Mesothelial cell of epicardium (in vitro differentiated cells): ENCODE data around the gene NDC80. TPM values are rescaled to one million over a fixed set of nuclear protein-coding genes. Genes with fewer than 3 reads are reported as not detected.
A peak's percentile ranks its signal among the peaks of the same experiment; 100 is the strongest.

Source experiments
- DNase-seq, 2 experiments: peaks; one replicate each; pipeline ENCODE4 v3.0.0; 2021; ENCODE audit warnings: low spot score in 2 of 2; ENCODE audit not compliant: unreplicated experiment in 2 of 2
- H3K27ac Mint-ChIP-seq: 2 replicates; pipeline ENCODE4 v1.8.0; 2021; ENCODE audit warnings: mixed read lengths
- H3K27me3 Mint-ChIP-seq: 2 replicates; pipeline ENCODE4 v1.8.0; 2021; ENCODE audit warnings: low read depth, mixed read lengths
- H3K36me3 Mint-ChIP-seq: 2 replicates; pipeline ENCODE4 v1.8.0; 2021; ENCODE audit warnings: mixed read lengths
- H3K4me1 Mint-ChIP-seq: 2 replicates; pipeline ENCODE4 v1.8.0; 2021; ENCODE audit warnings: mixed read lengths
- H3K4me3 Mint-ChIP-seq: 2 replicates; pipeline ENCODE4 v1.8.0; 2021; ENCODE audit warnings: mild to moderate bottlenecking, moderate library complexity, mixed read lengths
- H3K9me3 Mint-ChIP-seq: 2 replicates; pipeline ENCODE4 v1.8.0; 2021; ENCODE audit warnings: mixed read lengths
- total RNA-seq: library from RNA; stranded (reverse); gene quantifications from 3 replicates; pipeline ENCODE4 v1.2.1, GENCODE V29; 2021
- TF ChIP-seq, protein P1 (sequence below): fragments of 200-600 bp; sonication (generic); IDR thresholded peaks from one replicate; pipeline ENCODE4 v1.5.0; 2021; ENCODE audit warnings: antibody characterized with exemption; ENCODE audit not compliant: unreplicated experiment

Gene NDC80
- total RNA-seq, 1 donor from 2014 or later, result 13.4 TPM

DNA sequence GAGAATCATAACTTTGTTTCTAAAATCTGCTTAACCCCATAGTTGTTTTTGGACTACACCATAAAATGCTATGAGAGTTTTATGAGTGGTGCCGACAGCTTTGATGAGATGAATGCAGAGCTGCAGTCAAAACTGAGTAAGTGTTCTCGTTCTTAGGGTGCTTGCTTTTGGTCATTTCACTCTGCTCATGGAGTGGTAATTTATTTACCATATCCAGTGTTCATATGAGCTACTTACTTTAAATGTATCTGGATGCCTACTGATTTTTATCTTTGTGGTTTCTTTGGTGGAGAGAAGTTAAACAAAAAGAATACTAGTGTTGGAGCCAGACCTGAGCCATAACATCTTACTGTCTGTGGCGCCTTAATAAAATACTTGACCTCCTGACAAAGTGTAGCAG, 16.4 kb downstream of the NDC80 start:
- Mint-ChIP-seq H3K4me1 (no peaks in the 10 kb centered on the region), H3K27me3 (no peaks in the 10 kb centered on the region), H3K4me3 (no peak overlapping the region), H3K27ac (no peak overlapping the region), H3K36me3 (peaks cover 4% of the 10 kb centered on the region), H3K9me3 (no peaks in the 10 kb centered on the region)
- TF ChIP-seq, protein P1, sequence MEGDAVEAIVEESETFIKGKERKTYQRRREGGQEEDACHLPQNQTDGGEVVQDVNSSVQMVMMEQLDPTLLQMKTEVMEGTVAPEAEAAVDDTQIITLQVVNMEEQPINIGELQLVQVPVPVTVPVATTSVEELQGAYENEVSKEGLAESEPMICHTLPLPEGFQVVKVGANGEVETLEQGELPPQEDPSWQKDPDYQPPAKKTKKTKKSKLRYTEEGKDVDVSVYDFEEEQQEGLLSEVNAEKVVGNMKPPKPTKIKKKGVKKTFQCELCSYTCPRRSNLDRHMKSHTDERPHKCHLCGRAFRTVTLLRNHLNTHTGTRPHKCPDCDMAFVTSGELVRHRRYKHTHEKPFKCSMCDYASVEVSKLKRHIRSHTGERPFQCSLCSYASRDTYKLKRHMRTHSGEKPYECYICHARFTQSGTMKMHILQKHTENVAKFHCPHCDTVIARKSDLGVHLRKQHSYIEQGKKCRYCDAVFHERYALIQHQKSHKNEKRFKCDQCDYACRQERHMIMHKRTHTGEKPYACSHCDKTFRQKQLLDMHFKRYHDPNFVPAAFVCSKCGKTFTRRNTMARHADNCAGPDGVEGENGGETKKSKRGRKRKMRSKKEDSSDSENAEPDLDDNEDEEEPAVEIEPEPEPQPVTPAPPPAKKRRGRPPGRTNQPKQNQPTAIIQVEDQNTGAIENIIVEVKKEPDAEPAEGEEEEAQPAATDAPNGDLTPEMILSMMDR, result no peak
- DNase-seq, result no peak

- TF ChIP-seq, protein P1, result no peak
- DNase-seq, result no peak
- no peak overlapping the region for H3K4me3 Mint-ChIP-seq
- peak overlapping the region; percentile 1 for H3K27ac Mint-ChIP-seq
- peaks cover 3% of the 10 kb centered on the region for H3K36me3 Mint-ChIP-seq
- no peaks in the 10 kb centered on the region for H3K4me1 Mint-ChIP-seq
- no peaks in the 10 kb centered on the region for H3K27me3 Mint-ChIP-seq
- no peaks in the 10 kb centered on the region for H3K9me3 Mint-ChIP-seq
Observed at GRCh38 chr18:2588666-2589344, 17.4 kb downstream of the NDC80 start.

GRCh38 chr18:2589345-2590068, 18.1 kb downstream of the NDC80 start:
- DNase-seq, result no peak
- peaks cover 3% of the 10 kb centered on the region for H3K36me3 Mint-ChIP-seq
- H3K27ac Mint-ChIP-seq, result no peak overlapping the region
- no peak overlapping the region for H3K4me3 Mint-ChIP-seq
- H3K27me3 Mint-ChIP-seq, result no peaks in the 10 kb centered on the region
- H3K4me1 Mint-ChIP-seq, result no peaks in the 10 kb centered on the region
- H3K9me3 Mint-ChIP-seq, result no peaks in the 10 kb centered on the region
- TF ChIP-seq, protein P1, result no peak

GRCh38 chr18:2590303-2590702, 18.9 kb downstream of the NDC80 start:
- peaks cover 5% of the 10 kb centered on the region for H3K36me3 Mint-ChIP-seq
- no peaks in the 10 kb centered on the region for H3K4me1 Mint-ChIP-seq
- TF ChIP-seq, protein P1, result no peak
- DNase-seq, result no peak
- no peak overlapping the region for H3K27ac Mint-ChIP-seq
- H3K9me3 Mint-ChIP-seq, result no peaks in the 10 kb centered on the region
- no peaks in the 10 kb centered on the region for H3K27me3 Mint-ChIP-seq
- no peak overlapping the region for H3K4me3 Mint-ChIP-seq

- Mint-ChIP-seq H3K4me3 (no peak overlapping the region), H3K27ac (no peak overlapping the region), H3K4me1 (no peaks in the 10 kb centered on the region), H3K27me3 (no peaks in the 10 kb centered on the region), H3K9me3 (peaks cover 4% of the 10 kb centered on the region), H3K36me3 (peaks cover 18% of the 10 kb centered on the region)
- TF ChIP-seq, protein P1, result no peak
- DNase-seq, result no peak
Observed at GRCh38 chr18:2597639-2598038, 26.3 kb downstream of the NDC80 start.
